Brain pericyte (primary cell): Measurements from ENCODE around the gene DCDC2C.

Experiments
- DNase-seq: peaks from one replicate; pipeline ENCODE4 v3.0.0-alpha.2; 2012; ENCODE audit warnings: low read depth, low spot score

The DCDC2C gene

GRCh38 chr2:3743951-3744555 is 40.7 kb downstream of the DCDC2C start:
- DNase-seq, result no peak

DNA sequence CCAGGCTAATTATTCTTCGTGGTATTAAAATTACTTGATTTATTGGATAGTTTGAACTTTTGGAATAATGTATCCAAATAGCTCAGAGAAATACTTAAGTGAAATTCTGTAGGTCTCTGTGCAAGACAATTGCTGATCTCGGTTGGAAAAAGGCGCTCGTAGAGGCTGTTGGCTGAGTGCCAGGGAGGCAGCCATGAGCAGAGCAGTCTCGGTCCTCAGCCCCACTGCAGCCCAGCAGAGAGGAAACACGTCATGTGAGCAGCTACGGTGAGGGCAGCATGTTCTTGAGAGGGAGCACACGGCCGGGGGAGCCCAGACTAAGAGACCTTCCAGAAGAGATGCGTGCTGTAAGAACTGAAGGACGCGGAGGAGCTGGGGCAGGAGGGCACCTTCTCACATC is 42.5 kb downstream of the DCDC2C start:
- no peak for DNase-seq

GRCh38 chr2:3747032-3747654 is 43.8 kb downstream of the DCDC2C start:
- no peak for DNase-seq

- no peak for DNase-seq
Observed at GRCh38 chr2:3747826-3748225, 44.5 kb downstream of the DCDC2C start.

DNA sequence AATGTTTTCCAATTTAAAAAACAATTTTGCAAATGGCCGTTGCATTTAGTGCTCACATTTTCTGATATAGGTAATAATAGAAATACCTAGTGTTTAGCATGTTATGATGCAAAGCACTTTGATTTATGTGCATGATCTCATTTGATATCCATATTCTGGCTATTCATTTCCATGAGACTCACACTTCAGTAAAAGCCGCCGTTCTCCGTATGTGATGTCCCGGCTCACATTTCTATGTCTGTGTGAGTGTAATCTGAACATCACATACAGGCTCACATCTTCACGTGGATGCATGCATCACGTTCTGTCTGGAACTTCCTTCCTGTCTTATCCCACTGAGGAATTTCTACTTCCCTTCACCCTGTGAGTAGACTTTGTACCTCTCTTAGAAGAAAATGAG is 45.8 kb downstream of the DCDC2C start:
- DNase-seq, result no peak

DNA sequence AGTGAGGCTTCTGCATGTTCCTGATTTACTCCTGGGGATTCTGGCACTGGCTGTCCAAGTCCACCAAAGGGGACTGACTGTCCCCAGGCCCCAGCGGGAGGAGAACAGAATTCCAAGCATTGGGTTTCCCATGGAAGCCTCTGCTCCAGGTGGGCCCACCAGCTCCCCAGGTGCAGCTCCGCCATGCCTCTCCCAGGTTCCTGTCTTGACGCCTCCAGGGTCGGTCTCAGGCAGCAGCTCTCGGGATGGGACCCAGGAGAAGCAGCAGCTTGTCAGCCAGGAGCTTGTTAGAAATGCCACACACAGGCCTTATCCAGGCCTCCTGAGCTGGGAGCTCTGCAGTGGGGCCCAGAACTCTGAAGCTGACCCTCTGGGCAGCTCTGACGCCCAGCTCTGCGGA is 47.9 kb downstream of the DCDC2C start:
- no peak for DNase-seq

DNA sequence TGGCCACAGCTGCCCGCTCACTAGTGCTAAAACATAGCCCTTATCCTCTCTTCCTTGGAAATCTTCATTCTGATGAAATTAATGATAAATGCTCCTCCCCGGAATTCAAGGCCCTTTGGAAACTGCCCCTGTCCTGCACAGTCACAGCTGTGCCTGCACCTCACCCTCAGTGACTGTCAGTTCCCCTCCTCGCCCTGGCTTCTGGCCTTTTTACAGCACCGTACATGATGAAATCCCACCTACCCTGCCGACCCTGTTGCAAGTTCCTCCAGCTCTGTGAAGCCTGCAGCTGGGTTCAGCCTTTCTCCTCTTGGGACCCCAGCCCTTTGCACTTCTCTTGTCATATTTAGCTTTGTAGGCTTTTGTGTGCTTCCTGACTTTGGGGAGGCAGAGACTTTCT is 48.4 kb downstream of the DCDC2C start:
- no peak for DNase-seq

- DNase-seq, result no peak
Observed at GRCh38 chr2:3752376-3752775, 49.0 kb downstream of the DCDC2C start.

- DNase-seq, result no peak
Observed at GRCh38 chr2:3753561-3753960, 50.2 kb downstream of the DCDC2C start.

- DNase-seq, result no peak
Observed at GRCh38 chr2:3754280-3754679, 50.9 kb downstream of the DCDC2C start.

GRCh38 chr2:3754795-3755194 is 51.4 kb downstream of the DCDC2C start:
- no peak for DNase-seq

DNA sequence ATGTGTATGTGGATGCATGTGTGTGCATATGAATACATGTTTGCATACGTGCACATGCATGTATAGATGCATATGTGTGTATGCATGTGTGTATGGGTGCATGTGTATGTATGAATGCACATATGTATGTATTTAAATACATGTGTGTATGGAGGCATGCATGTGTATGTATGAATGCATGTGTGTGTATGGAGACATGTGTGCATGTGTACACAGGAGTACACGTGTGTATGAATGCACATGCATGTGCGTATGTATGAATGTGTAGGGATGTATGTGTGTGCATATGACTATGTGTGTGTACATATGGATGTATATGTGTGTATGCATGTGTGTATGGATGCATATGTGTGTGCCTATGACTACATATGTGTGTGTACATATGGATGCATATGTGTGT is 51.9 kb downstream of the DCDC2C start:
- no peak for DNase-seq

DNA sequence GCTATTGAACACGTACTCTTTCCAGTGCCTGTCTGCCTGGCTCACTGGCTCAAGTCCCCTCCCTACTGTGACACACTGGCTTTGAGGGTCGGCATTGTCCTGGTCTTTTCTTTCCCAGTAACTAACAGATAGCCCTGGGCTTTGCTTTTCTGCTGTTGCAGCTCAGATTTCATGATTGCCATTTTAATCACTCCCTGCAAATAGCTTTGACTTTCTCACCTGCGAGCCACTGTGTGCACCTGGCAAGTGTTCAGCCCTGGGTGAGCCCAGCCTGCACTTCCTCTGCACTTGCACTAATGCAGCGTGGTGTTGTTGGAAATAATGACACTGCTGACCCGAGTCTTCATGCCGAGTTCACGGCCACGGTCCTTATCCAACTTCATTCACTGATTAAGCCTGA is 52.9 kb downstream of the DCDC2C start:
- DNase-seq, result no peak

DNA sequence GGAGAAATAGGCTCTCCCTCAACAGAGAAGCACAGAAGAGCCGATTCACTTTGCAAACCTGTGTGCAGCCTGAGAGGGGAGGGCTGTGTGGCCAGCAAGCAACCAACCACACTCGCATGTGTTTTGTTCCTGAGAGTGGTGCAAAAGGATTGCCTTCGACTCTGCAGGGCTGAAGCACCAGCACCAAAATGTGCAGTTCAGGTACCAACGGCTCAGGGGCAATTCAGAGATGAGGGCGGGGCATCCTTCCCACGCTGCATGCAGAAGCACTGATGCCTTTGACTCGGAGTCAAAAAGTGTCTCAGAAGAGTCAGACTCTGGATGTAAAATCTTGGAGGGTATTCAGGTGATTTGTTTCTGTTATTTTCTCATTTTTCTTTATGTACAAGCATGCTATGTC is 55.5 kb downstream of the DCDC2C start:
- no peak for DNase-seq

DNA sequence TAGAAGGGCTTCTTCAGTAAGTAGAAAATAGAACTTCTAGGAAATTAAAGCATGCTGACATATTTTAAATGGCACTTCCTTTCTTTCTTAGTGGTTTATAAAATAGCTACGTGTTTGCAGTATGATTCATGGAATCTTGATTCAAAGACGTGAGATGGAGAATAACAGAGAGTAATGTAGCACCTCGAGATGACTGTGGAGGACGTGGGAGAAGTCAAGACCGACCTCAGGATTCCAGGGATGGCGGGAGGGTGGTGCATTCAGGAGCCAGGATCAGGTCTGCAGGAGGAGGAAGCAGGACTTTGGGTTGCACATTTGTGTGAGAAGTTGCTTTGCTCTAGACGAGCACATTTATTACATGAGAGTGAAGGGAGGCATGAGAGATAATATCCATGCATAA is 56.0 kb downstream of the DCDC2C start:
- DNase-seq, result no peak

DNA sequence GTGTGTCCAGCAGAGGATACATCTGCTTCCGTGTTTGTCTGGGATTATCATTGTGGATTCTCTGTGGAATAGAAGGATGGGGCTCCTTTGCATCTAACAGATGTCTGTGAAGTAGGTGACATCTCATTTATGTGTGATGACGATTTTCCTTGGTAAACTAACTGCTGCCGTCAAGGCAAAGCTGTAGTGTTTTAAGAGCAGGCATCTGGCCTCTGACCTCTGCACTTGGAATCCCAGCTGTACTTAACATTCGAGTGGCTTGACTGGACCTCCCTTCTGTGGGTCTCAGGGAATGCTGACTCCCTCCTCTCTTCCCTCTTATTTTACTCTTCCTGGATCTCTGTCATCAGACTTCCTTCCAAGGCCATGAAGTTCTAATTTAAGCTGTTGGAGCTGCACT is 56.4 kb downstream of the DCDC2C start:
- DNase-seq, result no peak

GRCh38 chr2:3761272-3761671 is 57.9 kb downstream of the DCDC2C start:
- no peak for DNase-seq

GRCh38 chr2:3762771-3763447 is 59.5 kb downstream of the DCDC2C start:
- no peak for DNase-seq

GRCh38 chr2:3766824-3767223 is 63.4 kb downstream of the DCDC2C start:
- no peak for DNase-seq

- DNase-seq, result no peak
Observed at GRCh38 chr2:3768960-3769765, 65.8 kb downstream of the DCDC2C start.

DNA sequence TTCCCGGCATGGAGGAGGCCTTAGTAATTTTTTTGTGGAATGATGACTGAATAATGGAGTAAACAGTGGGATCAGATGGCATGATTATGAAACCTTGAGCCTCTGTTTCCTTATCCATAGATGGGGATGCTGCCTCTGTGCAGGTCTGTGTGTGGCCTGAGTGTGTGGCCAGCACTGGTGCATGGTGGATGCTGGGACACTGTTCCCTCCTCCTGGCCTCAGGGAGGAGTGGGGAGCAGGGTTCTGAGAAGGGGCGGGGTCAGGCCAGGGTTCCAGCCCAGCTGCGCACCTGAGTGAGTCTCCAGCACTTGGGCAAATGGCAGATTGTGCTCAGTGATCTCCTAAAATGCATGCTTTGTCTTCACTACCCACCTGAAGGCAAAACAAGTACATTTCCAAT is 66.4 kb downstream of the DCDC2C start:
- DNase-seq, result no peak

GRCh38 chr2:3770724-3771415 is 67.5 kb downstream of the DCDC2C start:
- no peak for DNase-seq
